OCI-LY7 (cell line): ENCODE results near the gene SLC25A2. TPM values are rescaled to one million over a fixed set of nuclear protein-coding genes. Genes with fewer than 3 reads are reported as not detected.
"Not testable (repeated sequence)": the region's sequence is repeated elsewhere in the genome, so short reads cannot be mapped to it uniquely, and the experiment has no call there.

Experiments used
- BruUV-seq: library from RNA; stranded (reverse); fragments of 400-500 nt; replicated peaks from 2 replicates; lab custom pipeline; 2021; lab: Mats Ljungman, UMichigan
- CTCF ChIA-PET: fragments of 300-600 bp; sonication (Branson Sonifier 250); formaldehyde crosslinking; loops from one replicate; lab custom pipeline; 2022; ENCODE audit warnings: antibody characterized with exemption; ENCODE audit not compliant: unreplicated experiment; lab: Charles Lee
- POLR2A ChIA-PET: fragments of 300-600 bp; sonication (Branson Sonifier 250); formaldehyde crosslinking; loops from one replicate; lab custom pipeline; 2022; ENCODE audit warnings: antibody characterized with exemption; lab: Charles Lee
- DNase-seq: peaks from one replicate; pipeline ENCODE4 v3.0.0-alpha.2; 2015; ENCODE audit warnings: low spot score
- H2AFZ ChIP-seq: fragments of 200-600 bp; sonication (generic), shearing (Covaris generic); 2 replicates; pipeline ENCODE4 v1.6.1; 2014; ENCODE audit warnings: mild to moderate bottlenecking, antibody characterized with exemption, low read length, moderate library complexity
- H3K27ac ChIP-seq: fragments of 200-600 bp; sonication (generic); 2 replicates; pipeline ENCODE4 v1.5.1; 2014; ENCODE audit warnings: mixed run types, low read depth, mild to moderate bottlenecking, moderate library complexity, low read length, inconsistent platforms; ENCODE audit not compliant: poor library complexity, severe bottlenecking
- H3K36me3 ChIP-seq: fragments of 200-600 bp; sonication (generic); 2 replicates; pipeline ENCODE4 v1.6.1; 2014; ENCODE audit warnings: mild to moderate bottlenecking, antibody characterized with exemption, low read length, moderate library complexity, mixed read lengths; ENCODE audit not compliant: insufficient read depth
- H3K4me1 ChIP-seq: fragments of 200-600 bp; sonication (generic); 2 replicates; pipeline ENCODE4 v1.5.1; 2014; ENCODE audit warnings: mild to moderate bottlenecking, low read length; ENCODE audit not compliant: insufficient read depth, poor library complexity, severe bottlenecking
- H3K4me2 ChIP-seq: fragments of 200-600 bp; sonication (generic); 2 replicates; pipeline ENCODE4 v1.6.1; 2014; ENCODE audit warnings: mild to moderate bottlenecking, low read length
- H3K4me3 ChIP-seq: fragments of 200-600 bp; sonication (generic); 2 replicates; pipeline ENCODE4 v1.5.1; 2014; ENCODE audit warnings: mild to moderate bottlenecking, low read depth, low read length; ENCODE audit not compliant: poor library complexity, severe bottlenecking
- H3K79me2 ChIP-seq: fragments of 200-600 bp; sonication (generic); 2 replicates; pipeline ENCODE4 v1.6.1; 2016; ENCODE audit warnings: low read depth, mild to moderate bottlenecking, low read length, moderate library complexity, mixed read lengths; ENCODE audit not compliant: insufficient read depth
- H3K9me2 ChIP-seq: fragments of 200-600 bp; sonication (generic); 2 replicates; pipeline ENCODE4 v1.6.1; 2016; ENCODE audit warnings: mild to moderate bottlenecking, low read length, mixed read lengths; ENCODE audit not compliant: insufficient read depth
- H3K9me3 ChIP-seq: fragments of 200-600 bp; sonication (generic); 2 replicates; pipeline ENCODE4 v1.6.1; 2014; ENCODE audit warnings: mild to moderate bottlenecking, mixed run types, low read length, mixed read lengths
- H4K20me1 ChIP-seq: fragments of 200-600 bp; sonication (generic); 2 replicates; pipeline ENCODE4 v1.6.1; 2014; ENCODE audit warnings: mild to moderate bottlenecking, antibody characterized with exemption, low read length, moderate library complexity, mixed read lengths; ENCODE audit not compliant: insufficient read depth
- CTCF ChIP-seq: fragments of 200-600 bp; sonication (generic); conservative IDR thresholded peaks from 2 replicates; pipeline ENCODE4 v1.5.1; 2014; ENCODE audit warnings: mild to moderate bottlenecking, antibody characterized with exemption, low read length, moderate library complexity, mixed read lengths
- EZH2phosphoT487 ChIP-seq: fragments of 200-600 bp; sonication (generic); IDR thresholded peaks from 2 replicates; pipeline ENCODE4 v1.6.1; 2018; ENCODE audit warnings: low read depth, borderline replicate concordance, mild to moderate bottlenecking, mixed run types, antibody characterized with exemption, low read length, moderate library complexity, mixed read lengths
- intact Hi-C: fragments of 100-400 bp; cut with micrococcal nuclease; formaldehyde crosslinking; loops from one replicate; pipeline ENCODE4 v1.10.0; 2022; ENCODE audit not compliant: unreplicated experiment
- total RNA-seq, 2 experiments: library from RNA; depleted of rRNA in 1 of 2; stranded (reverse); fragments of >200 nt in 1 of 2; shearing (Covaris generic) in 1 of 2; gene quantifications; 2 replicates each; pipeline ENCODE4 v1.2.3, GENCODE V29; 2014 to 2022

SLC25A2 gene
- total RNA-seq, 2 experiments from 2014 or later = 0.16 to 1.6 TPM

- intact Hi-C loops = loop anchor here (10.0 kb wide), 1 partner anchor 155 kb away; the partner anchor contains the start of genes PCDHB10 and PCDHB11
- POLR2A ChIA-PET = interaction anchor here (0.8 to 1.2 kb wide), 5 partner anchors 20 to 63 kb away, joined by 3 read pairs; partner anchors contain the start of genes PCDHGA1 and PCDHGA10
- Histone ChIP-seq H4K20me1 (no peaks in the 10 kb centered on the region), H3K27ac (no peak within 1 kb of the TSS), H3K9me2 (no peaks in the 10 kb centered on the region), H3K79me2 (no peaks in the 10 kb centered on the region), H3K36me3 (no peaks in the 10 kb centered on the region), H3K4me2 (peak within 1 kb of the TSS; percentile 60), H2AFZ (peak within 1 kb of the TSS; percentile 80), H3K4me3 (peak within 1 kb of the TSS; percentile 54), H3K9me3 (no peaks in the 10 kb centered on the region), H3K4me1 (peaks cover 7% of the 10 kb centered on the region)
- no peak for TF ChIP-seq EZH2phosphoT487
- TF ChIP-seq CTCF = peak; percentile 88
- CTCF ChIA-PET = interaction anchor here (1.2 kb wide), 1 partner anchor 33 kb away, joined by 5 read pairs; no protein-coding TSS in a partner anchor
- peak; percentile 79 for DNase-seq
- TSS peak; percentile 66 for BruUV-seq
These were observed 46.2 kb upstream of the SLC25A2 start, which contains the start of gene PCDHGB1 for GRCh38 chr5:141349917-141350619. PCDHGB1 (plus strand) TSS chr5:141350099; CDS start chr5:141350261, 162 bp downstream.

- CTCF ChIA-PET, H2AFZ ChIP-seq, H4K20me1 ChIP-seq, DNase-seq, H3K4me1 ChIP-seq, H3K9me2 ChIP-seq, H3K4me2 ChIP-seq, H3K4me3 ChIP-seq, H3K36me3 ChIP-seq, BruUV-seq, H3K27ac ChIP-seq, H3K9me3 ChIP-seq, intact Hi-C loops, H3K79me2 ChIP-seq: not testable (repeated sequence)
- POLR2A ChIA-PET = interaction anchor here (2.0 kb wide), 1 partner anchor 26 kb away, joined by 8 read pairs; no protein-coding TSS in a partner anchor
These were observed 42.2 kb upstream of the SLC25A2 start for GRCh38 chr5:141346017-141346416.

- Histone ChIP-seq H3K4me3 (no peak overlapping the region), H4K20me1 (no peaks in the 10 kb centered on the region), H3K9me3 (no peaks in the 10 kb centered on the region), H3K4me2 (no peak overlapping the region), H2AFZ (no peak overlapping the region), H3K4me1 (no peaks in the 10 kb centered on the region), H3K9me2 (no peaks in the 10 kb centered on the region), H3K27ac (no peak overlapping the region), H3K79me2 (no peaks in the 10 kb centered on the region), H3K36me3 (no peaks in the 10 kb centered on the region)
- BruUV-seq = no TSS peak
- DNase-seq = no peak
- TF ChIP-seq CTCF (peak; percentile 53), EZH2phosphoT487 (no peak)
- intact Hi-C loops = no loop called here
- CTCF ChIA-PET = no interaction called here
- POLR2A ChIA-PET = no interaction called here
These were observed 41.5 kb upstream of the SLC25A2 start for GRCh38 chr5:141345327-141345726.
